Peyer's patch (tissue), 4 donors: ENCODE data around the gene FOXE1. TPM values are rescaled to one million over a fixed set of nuclear protein-coding genes. Genes with fewer than 3 reads are reported as not detected.

Source experiments
- DNase-seq, 3 donors: peaks; one replicate each; pipeline ENCODE4 v3.0.0-alpha.2; 2017 to 2019
- H3K27ac ChIP-seq, 4 donors: fragments of 200-600 bp; sonication (generic); one replicate each; pipeline ENCODE4 v1.5.1; 2016 to 2019
- H3K27me3 ChIP-seq, 2 donors: fragments of 200-600 bp; sonication (generic); one replicate each; pipeline ENCODE4 v1.5.1; 2019
- H3K36me3 ChIP-seq, 3 donors: fragments of 200-600 bp; sonication (generic); one replicate each; pipeline ENCODE4 v1.5.1; 2016 to 2019
- H3K4me1 ChIP-seq, 4 donors: fragments of 200-600 bp; sonication (generic); one replicate each; pipeline ENCODE4 v1.5.1; 2016 to 2019
- H3K4me3 ChIP-seq, 4 donors: fragments of 200-600 bp; sonication (generic); 1 replicate in 3 of 4; 2 replicates in 1 of 4; pipeline ENCODE4 v1.5.1; 2016 to 2019; ENCODE audit warnings: mild to moderate bottlenecking in 1 of 4
- H3K9me3 ChIP-seq, 4 donors: fragments of 200-600 bp; sonication (generic); one replicate each; pipeline ENCODE4 v1.5.1; 2016 to 2019; ENCODE audit warnings: mild to moderate bottlenecking in 1 of 4
- POLR2A ChIP-seq, 2 donors: fragments of 450-650 bp; IDR thresholded peaks; one replicate each; pipeline ENCODE4 v1.5.1; 2017; ENCODE audit warnings: antibody characterized with exemption in 2 of 2, mild to moderate bottlenecking in 2 of 2, moderate library complexity in 2 of 2
- total RNA-seq, 4 donors: library from RNA; depleted of rRNA; stranded (reverse); fragments of >200 nt; gene quantifications; one replicate each; pipeline ENCODE4 v1.1.0, GENCODE V29; 2016
- TF ChIP-seq, protein P1 (sequence below), 6 experiments: fragments of 450-650 bp in 4 of 6; fragments of 200-600 bp in 2 of 6; sonication (generic) in 1 of 6; IDR thresholded peaks; one replicate each; pipeline ENCODE4 v1.5.1; 2017 to 2019; ENCODE audit warnings: antibody characterized with exemption in 6 of 6, mild to moderate bottlenecking in 3 of 6, moderate library complexity in 1 of 6

The FOXE1 gene
- total RNA-seq, 4 donors from 2014 or later: not detected

DNA sequence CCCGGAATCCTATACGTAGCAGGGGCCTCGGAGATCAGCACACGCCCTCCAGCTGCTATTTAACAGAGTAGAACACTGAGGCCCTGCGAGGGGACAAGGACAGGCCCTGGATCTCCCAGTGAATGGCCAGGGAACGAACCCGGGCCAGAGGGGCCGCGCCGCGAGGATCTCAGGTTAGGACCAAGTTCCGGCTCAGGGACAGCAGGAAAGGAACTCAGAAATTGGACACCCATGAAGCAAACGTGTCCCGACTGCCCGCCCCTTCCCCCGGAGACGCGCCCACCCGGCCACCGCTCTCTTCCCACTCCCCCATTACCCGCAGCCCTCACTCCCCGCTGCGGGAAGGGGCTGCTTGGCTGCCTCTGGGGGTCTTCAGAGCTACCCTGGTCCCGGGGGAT, 1.0 kb upstream of the FOXE1 start:
- Histone ChIP-seq H3K27me3 (peaks cover 0 to 76% of the 10 kb centered on the region in 2 donors), H3K36me3 (no peaks in the 10 kb centered on the region), H3K4me3 (no peak overlapping the region), H3K9me3 (peaks cover 0 to 13% (median 0%) of the 10 kb centered on the region in 4 donors), H3K27ac (no peak overlapping the region), H3K4me1 (peaks cover 0 to 41% (median 10%) of the 10 kb centered on the region in 4 donors)
- no peak for DNase-seq
- TF ChIP-seq, protein P1, sequence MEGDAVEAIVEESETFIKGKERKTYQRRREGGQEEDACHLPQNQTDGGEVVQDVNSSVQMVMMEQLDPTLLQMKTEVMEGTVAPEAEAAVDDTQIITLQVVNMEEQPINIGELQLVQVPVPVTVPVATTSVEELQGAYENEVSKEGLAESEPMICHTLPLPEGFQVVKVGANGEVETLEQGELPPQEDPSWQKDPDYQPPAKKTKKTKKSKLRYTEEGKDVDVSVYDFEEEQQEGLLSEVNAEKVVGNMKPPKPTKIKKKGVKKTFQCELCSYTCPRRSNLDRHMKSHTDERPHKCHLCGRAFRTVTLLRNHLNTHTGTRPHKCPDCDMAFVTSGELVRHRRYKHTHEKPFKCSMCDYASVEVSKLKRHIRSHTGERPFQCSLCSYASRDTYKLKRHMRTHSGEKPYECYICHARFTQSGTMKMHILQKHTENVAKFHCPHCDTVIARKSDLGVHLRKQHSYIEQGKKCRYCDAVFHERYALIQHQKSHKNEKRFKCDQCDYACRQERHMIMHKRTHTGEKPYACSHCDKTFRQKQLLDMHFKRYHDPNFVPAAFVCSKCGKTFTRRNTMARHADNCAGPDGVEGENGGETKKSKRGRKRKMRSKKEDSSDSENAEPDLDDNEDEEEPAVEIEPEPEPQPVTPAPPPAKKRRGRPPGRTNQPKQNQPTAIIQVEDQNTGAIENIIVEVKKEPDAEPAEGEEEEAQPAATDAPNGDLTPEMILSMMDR (IDR thresholded peaks at IDR 0.05): no peak
- no peak for TF ChIP-seq POLR2A (IDR thresholded peaks at IDR 0.05)

DNA sequence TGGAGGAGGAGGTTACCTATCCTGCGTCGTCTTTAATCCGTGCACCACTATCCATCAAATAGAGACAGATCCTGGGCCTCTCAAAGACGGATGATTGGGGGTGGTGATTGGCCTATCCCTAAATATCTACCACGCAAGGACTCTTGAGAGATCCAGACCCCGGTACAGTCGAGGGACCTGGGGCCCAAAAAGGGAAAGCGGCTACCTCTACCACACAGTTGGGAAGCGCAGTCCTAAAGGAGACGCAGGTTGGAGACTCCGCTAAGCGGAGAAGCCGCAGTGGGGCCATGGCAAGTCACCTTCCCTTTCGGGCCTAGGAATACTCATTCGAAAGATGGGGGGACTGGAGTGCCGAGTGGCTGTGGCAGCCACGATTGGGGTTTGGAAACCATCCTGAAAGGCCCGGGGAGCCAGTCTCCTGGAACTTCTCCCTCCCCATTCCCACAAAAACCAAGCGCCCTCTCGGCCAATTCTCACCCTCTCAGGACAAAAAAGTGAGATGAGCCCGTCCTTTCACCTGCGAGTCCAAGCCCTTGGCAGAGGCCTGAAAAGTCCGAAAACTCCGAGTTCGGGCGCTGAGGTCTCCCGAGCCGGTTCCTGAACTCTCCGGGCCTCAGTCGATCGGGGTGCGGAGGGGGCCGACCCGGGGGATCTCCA, 499 bp upstream of the FOXE1 start:
- Histone ChIP-seq H3K36me3 (no peaks in the 10 kb centered on the region), H3K4me1 (peaks cover 0 to 42% (median 10%) of the 10 kb centered on the region in 4 donors), H3K4me3 (peak overlapping the region in 3 of 4 donors; percentile 46 to 55 (median 48)), H3K9me3 (peaks cover 0 to 13% (median 0%) of the 10 kb centered on the region in 4 donors), H3K27me3 (peaks cover 0 to 77% of the 10 kb centered on the region in 2 donors), H3K27ac (no peak overlapping the region)
- DNase-seq: no peak
- TF ChIP-seq POLR2A (IDR thresholded peaks at IDR 0.05): no peak
- TF ChIP-seq, protein P1 (IDR thresholded peaks at IDR 0.05): no peak

DNA sequence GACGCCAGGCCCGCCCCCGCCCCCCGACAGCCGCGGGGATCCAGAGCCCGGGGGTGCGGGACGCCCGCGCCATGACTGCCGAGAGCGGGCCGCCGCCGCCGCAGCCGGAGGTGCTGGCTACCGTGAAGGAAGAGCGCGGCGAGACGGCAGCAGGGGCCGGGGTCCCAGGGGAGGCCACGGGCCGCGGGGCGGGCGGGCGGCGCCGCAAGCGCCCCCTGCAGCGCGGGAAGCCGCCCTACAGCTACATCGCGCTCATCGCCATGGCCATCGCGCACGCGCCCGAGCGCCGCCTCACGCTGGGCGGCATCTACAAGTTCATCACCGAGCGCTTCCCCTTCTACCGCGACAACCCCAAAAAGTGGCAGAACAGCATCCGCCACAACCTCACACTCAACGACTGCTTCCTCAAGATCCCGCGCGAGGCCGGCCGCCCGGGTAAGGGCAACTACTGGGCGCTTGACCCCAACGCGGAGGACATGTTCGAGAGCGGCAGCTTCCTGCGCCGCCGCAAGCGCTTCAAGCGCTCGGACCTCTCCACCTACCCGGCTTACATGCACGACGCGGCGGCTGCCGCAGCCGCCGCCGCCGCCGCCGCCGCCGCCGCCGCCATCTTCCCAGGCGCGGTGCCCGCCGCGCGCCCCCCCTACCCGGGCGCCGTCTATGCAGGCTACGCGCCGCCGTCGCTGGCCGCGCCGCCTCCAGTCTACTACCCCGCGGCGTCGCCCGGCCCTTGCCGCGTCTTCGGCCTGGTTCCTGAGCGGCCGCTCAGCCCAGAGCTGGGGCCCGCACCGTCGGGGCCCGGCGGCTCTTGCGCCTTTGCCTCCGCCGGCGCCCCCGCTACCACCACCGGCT, 1.0 kb downstream of the FOXE1 start:
- peaks cover 0 to 13% (median 0%) of the 10 kb centered on the region in 4 donors for H3K9me3 ChIP-seq
- peaks cover 0 to 39% (median 10%) of the 10 kb centered on the region in 4 donors for H3K4me1 ChIP-seq
- no peaks in the 10 kb centered on the region for H3K36me3 ChIP-seq
- no peak for DNase-seq
- peaks cover 0 to 77% of the 10 kb centered on the region in 2 donors for H3K27me3 ChIP-seq
- no peak for TF ChIP-seq POLR2A (IDR thresholded peaks at IDR 0.05)
- TF ChIP-seq, protein P1 (IDR thresholded peaks at IDR 0.05): peak in 1 of 6 experiments; percentile 8
- H3K27ac ChIP-seq: no peak overlapping the region
- peak overlapping the region; percentile 14 to 55 (median 47) for H3K4me3 ChIP-seq

DNA sequence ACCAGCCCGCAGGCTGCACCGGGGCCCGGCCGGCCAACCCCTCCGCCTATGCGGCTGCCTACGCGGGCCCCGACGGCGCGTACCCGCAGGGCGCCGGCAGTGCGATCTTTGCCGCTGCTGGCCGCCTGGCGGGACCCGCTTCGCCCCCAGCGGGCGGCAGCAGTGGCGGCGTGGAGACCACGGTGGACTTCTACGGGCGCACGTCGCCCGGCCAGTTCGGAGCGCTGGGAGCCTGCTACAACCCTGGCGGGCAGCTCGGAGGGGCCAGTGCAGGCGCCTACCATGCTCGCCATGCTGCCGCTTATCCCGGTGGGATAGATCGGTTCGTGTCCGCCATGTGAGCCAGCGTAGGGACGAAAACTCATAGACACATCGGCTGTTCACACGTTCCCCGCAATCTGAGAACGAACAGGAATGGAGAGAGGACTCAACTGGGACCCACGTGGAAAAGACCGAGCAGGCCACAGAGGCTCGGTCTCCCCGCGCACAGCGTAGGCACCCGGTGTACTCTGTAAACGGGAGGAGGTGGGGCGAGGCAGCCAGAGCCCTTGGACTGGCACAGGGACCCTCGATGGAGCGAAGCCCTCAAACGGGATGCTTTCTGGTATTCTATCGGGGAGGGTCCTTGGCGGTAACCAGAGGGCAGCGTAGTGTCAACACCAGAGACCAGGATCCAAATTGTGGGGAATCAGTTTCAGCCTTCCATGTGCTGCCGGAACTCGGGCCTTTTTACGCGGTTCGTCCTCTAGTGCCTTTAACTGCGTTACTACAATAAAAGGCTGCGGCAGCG, 1.9 kb downstream of the FOXE1 start:
- peaks cover 0 to 13% (median 0%) of the 10 kb centered on the region in 4 donors for H3K9me3 ChIP-seq
- H3K27me3 ChIP-seq: peaks cover 0 to 70% of the 10 kb centered on the region in 2 donors
- H3K36me3 ChIP-seq: no peaks in the 10 kb centered on the region
- H3K27ac ChIP-seq: no peak overlapping the region
- H3K4me3 ChIP-seq: peak overlapping the region in 1 of 4 donors; percentile 55
- TF ChIP-seq POLR2A (IDR thresholded peaks at IDR 0.05): no peak
- TF ChIP-seq, protein P1 (IDR thresholded peaks at IDR 0.05): no peak
- H3K4me1 ChIP-seq: peaks cover 0 to 39% (median 10%) of the 10 kb centered on the region in 4 donors
- peak in 1 of 3 donors; percentile 38 for DNase-seq

DNA sequence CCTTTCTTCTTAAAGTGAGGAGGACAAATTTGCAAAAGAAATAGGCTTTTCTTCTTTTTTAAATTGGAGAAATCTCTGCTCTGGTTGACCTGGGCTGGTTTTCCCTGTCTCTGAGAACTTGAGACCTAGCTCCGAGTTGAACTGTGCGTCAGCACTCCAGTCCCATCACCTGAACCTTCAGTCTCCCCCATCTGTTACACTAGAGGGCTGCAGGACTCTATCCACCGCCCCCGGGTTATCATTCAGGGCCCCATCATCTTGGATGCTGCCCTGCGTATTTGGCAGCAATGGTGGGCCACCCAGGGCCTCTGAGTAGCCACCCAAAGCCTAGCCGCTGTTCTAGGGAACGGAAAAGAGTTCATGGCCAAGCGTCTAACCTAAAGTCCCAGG, 2.5 kb downstream of the FOXE1 start:
- Histone ChIP-seq H3K9me3 (peaks cover 0 to 13% (median 0%) of the 10 kb centered on the region in 4 donors), H3K27me3 (peaks cover 0 to 64% of the 10 kb centered on the region in 2 donors), H3K4me1 (peaks cover 0 to 39% (median 10%) of the 10 kb centered on the region in 4 donors), H3K27ac (no peak overlapping the region), H3K36me3 (no peaks in the 10 kb centered on the region), H3K4me3 (no peak overlapping the region)
- TF ChIP-seq, protein P1 (IDR thresholded peaks at IDR 0.05): no peak
- no peak for TF ChIP-seq POLR2A (IDR thresholded peaks at IDR 0.05)
- DNase-seq: peak in 1 of 3 donors; percentile 15
